Thoracic aorta (tissue), 2 donors: ENCODE results near the gene PLCB1. TPM values are rescaled to one million over a fixed set of nuclear protein-coding genes. Genes with fewer than 3 reads are reported as not detected.
A peak's percentile ranks its signal among the peaks of the same experiment; 100 is the strongest.

ENCODE experiments used
- ATAC-seq: fragments of 150-250 bp; one replicate; pipeline ENCODE4 v1.8.0; 2017; ENCODE audit warnings: low read depth; ENCODE audit not compliant: insufficient number of reproducible peaks, low FRiP score
- DNase-seq: peaks from one replicate; pipeline ENCODE4 v3.0.0-alpha.2; 2020; ENCODE audit warnings: low spot score
- H3K27ac ChIP-seq, 2 donors: fragments of 200-600 bp; sonication (generic); 1 replicate in 1 of 2; 2 replicates in 1 of 2; pipeline ENCODE4 v1.5.1; 2016; ENCODE audit warnings: mild to moderate bottlenecking in 2 of 2, moderate library complexity in 2 of 2
- H3K27me3 ChIP-seq: fragments of 200-600 bp; sonication (generic); replicated peaks from 2 replicates; pipeline ENCODE4 v1.6.0; 2016; ENCODE audit warnings: mild to moderate bottlenecking; ENCODE audit not compliant: insufficient read depth
- H3K36me3 ChIP-seq: fragments of 200-600 bp; sonication (generic); one replicate; pipeline ENCODE4 v1.5.1; 2016
- H3K4me1 ChIP-seq, 2 donors: fragments of 200-600 bp; sonication (generic); 1 replicate in 1 of 2; 2 replicates in 1 of 2; pipeline versions ENCODE4 v1.5.1 to v1.6.0; 2016; ENCODE audit warnings: low read depth in 2 of 2, mild to moderate bottlenecking in 1 of 2; ENCODE audit not compliant: control insufficient read depth in 1 of 2
- H3K4me3 ChIP-seq: fragments of 200-600 bp; sonication (generic); 2 replicates; pipeline ENCODE4 v1.5.1; 2016; ENCODE audit warnings: mild to moderate bottlenecking
- H3K9me3 ChIP-seq: fragments of 200-600 bp; sonication (generic); 2 replicates; pipeline ENCODE4 v1.5.1; 2016
- CTCF ChIP-seq: fragments of 200-600 bp; sonication (generic); IDR thresholded peaks from one replicate; pipeline ENCODE4 v1.5.1; 2019; ENCODE audit warnings: antibody characterized with exemption
- total RNA-seq, 2 donors: library from RNA; depleted of rRNA; stranded (reverse); fragments of >200 nt; gene quantifications; one replicate each; pipeline versions ENCODE4 v1.1.0 to v1.2.3, GENCODE V29; 2016

The PLCB1 gene
- total RNA-seq, 2 donors from 2014 or later = 10.8 to 16.3 TPM

DNA sequence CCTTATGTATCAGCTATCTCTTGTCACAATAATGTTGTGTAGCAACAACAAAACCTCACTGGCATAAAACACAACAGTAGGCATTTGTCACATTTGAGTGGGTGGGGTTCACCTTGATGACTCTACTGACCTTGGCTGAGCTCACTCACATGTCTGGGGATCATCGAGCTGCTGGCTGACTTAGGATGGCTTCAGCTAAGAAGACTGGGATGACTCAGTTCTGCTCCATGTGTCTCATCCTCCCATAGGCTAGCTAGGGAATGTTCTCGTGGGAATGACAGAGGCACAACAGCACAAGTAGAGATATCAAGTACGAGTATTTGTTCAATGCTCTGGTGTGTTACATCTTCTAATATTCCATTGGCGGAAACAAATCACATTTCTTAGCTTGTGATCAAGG lies 167.9 kb downstream of the PLCB1 start:
- Histone ChIP-seq H3K36me3 (no peaks in the 10 kb centered on the region), H3K9me3 (no peaks in the 10 kb centered on the region), H3K27ac (no peak overlapping the region), H3K27me3 (no peaks in the 10 kb centered on the region), H3K4me1 (no peaks in the 10 kb centered on the region), H3K4me3 (no peak overlapping the region)
- DNase-seq (no peak), ATAC-seq (no peak)
- TF ChIP-seq CTCF = no peak

- ATAC-seq = no peak
- no peak for DNase-seq
- Histone ChIP-seq H3K27me3 (no peaks in the 10 kb centered on the region), H3K36me3 (no peaks in the 10 kb centered on the region), H3K27ac (no peak overlapping the region), H3K4me1 (no peaks in the 10 kb centered on the region), H3K9me3 (no peaks in the 10 kb centered on the region), H3K4me3 (no peak overlapping the region)
- no peak for TF ChIP-seq CTCF
These were observed 169.6 kb downstream of the PLCB1 start for GRCh38 chr20:8301655-8302054.

DNA sequence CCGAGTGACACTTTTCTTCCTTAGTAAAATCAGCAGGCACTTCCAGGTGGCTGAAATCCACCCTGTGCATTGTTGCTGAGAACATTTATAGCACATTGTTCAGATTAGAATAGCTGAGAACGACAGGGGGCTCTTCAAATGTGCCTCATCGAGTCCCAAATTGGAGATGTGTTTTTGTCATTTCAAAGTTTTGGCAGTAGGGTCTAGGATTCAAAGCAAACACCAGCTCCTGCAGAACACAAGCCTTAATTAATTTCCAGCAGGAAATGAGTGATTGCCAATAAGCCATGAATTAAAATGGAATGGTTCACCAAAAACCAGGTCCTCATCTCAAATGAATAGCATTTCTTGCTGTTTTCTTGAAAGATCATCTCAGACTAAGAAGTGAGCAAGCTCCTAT lies 171.6 kb downstream of the PLCB1 start:
- ATAC-seq (no peak), DNase-seq (no peak)
- H3K4me3 ChIP-seq = no peak overlapping the region
- no peaks in the 10 kb centered on the region for H3K4me1 ChIP-seq
- no peak overlapping the region for H3K27ac ChIP-seq
- no peaks in the 10 kb centered on the region for H3K36me3 ChIP-seq
- TF ChIP-seq CTCF = no peak
- H3K9me3 ChIP-seq = no peaks in the 10 kb centered on the region
- H3K27me3 ChIP-seq = no peaks in the 10 kb centered on the region

DNA sequence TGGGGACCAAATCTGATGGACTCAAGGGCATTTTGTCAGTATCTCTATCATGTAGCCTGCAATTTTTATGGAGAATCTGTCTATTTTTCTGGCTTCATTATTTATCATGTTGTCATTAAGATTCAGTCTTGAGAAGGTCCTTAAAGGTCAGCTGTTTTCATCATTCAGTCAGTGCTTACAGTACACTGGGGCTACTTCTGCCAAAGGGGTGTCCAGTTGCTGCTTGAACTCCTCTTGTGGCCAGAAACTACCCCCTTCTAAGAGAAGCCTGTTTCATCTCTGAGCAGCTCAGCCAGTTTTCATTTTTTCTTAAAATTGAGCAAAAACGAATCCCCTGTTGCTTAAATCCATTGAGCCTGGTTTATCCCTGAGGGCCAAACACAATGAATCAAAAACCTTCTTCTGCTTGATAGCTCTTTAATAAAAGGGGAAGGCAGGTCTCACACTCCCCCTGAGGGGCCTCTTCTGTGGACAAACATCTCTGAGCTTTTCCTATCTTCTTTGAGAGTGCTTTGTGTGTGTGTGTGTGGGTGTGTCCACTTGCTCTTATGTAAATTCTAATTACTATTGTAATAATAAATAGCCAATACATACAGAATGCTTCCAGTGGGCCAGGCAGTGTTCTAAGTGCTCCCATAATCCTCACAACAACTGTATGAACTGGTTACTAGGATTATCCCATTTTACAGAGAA lies 172.2 kb downstream of the PLCB1 start:
- Histone ChIP-seq H3K4me1 (no peaks in the 10 kb centered on the region), H3K9me3 (no peaks in the 10 kb centered on the region), H3K36me3 (no peaks in the 10 kb centered on the region), H3K27ac (no peak overlapping the region), H3K27me3 (no peaks in the 10 kb centered on the region), H3K4me3 (no peak overlapping the region)
- TF ChIP-seq CTCF = no peak
- no peak for ATAC-seq
- DNase-seq = no peak

- H3K9me3 ChIP-seq = no peaks in the 10 kb centered on the region
- H3K27ac ChIP-seq = no peak overlapping the region
- no peak for DNase-seq
- TF ChIP-seq CTCF = peak; percentile 17
- H3K4me1 ChIP-seq = no peaks in the 10 kb centered on the region
- ATAC-seq = no peak
- no peaks in the 10 kb centered on the region for H3K27me3 ChIP-seq
- no peaks in the 10 kb centered on the region for H3K36me3 ChIP-seq
- H3K4me3 ChIP-seq = no peak overlapping the region
These were observed 173.4 kb downstream of the PLCB1 start for GRCh38 chr20:8305449-8305978.
